ENCODE data around the gene MAB21L3.

Gene MAB21L3

GRCh38 chr1:116110567-116111523 is at the start of gene MAB21L3:
TSS of gene MAB21L3 (plus strand) at chr1:116111399. CDS start at chr1:116112616, 1,217 bp downstream.
- DNase-seq (ENCODE audit: low read depth in 2 of 2) = no peak

DNA sequence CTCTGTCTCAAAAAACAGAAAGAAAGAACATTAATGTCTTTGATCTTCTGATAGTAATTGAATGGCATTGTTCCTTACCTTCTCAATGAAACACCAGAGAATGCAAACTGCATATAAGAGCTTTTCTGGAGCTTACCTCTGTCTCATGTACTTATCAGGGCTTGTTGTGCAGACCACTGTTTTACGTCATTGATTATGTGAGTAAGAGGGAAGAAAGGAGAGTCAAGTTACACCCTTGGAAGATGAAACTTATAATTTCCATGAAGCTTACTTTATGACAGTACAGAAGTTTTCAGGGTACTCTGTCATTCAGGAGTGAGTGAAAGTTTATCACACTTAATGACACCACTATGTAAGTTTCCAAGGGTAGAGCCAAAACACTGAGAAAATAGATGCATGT is 49.0 kb upstream of the MAB21L3 start:
- no peak for DNase-seq (ENCODE audit: low read depth in 2 of 2)

GRCh38 chr1:116064616-116065015 is 46.6 kb upstream of the MAB21L3 start:
- DNase-seq (ENCODE audit: low read depth in 2 of 2) = no peak

GRCh38 chr1:116066868-116067565 is 44.2 kb upstream of the MAB21L3 start:
- no peak for DNase-seq (ENCODE audit: low read depth in 2 of 2)

DNA sequence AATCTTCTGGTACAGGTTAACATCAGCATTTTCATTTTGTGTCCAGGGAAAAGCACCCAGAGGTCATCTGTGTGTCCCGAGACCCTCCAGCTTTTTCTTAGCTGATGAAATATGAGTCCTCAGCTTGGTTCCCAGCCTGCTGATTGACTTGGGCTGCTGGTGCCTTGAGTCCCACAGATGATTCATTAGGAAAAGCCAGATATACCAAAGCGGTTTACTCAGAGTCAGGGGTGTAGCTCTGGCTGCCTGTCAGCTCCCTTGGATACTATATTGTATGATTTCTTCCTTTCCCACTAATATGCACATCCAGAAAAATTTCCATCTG is 43.7 kb upstream of the MAB21L3 start:
- no peak for DNase-seq (ENCODE audit: low read depth in 2 of 2)

- no peak for DNase-seq (ENCODE audit: low read depth in 2 of 2)
Measured at GRCh38 chr1:116075575-116075974, 35.6 kb upstream of the MAB21L3 start.

- no peak for DNase-seq (ENCODE audit: low read depth in 2 of 2)
Measured at GRCh38 chr1:116075990-116076389, 35.2 kb upstream of the MAB21L3 start.

- no peak for DNase-seq (ENCODE audit: low read depth in 2 of 2)
Measured at GRCh38 chr1:116076831-116077230, 34.4 kb upstream of the MAB21L3 start.

GRCh38 chr1:116078699-116079223 is 32.4 kb upstream of the MAB21L3 start:
- no peak for DNase-seq (ENCODE audit: low read depth in 2 of 2)

DNA sequence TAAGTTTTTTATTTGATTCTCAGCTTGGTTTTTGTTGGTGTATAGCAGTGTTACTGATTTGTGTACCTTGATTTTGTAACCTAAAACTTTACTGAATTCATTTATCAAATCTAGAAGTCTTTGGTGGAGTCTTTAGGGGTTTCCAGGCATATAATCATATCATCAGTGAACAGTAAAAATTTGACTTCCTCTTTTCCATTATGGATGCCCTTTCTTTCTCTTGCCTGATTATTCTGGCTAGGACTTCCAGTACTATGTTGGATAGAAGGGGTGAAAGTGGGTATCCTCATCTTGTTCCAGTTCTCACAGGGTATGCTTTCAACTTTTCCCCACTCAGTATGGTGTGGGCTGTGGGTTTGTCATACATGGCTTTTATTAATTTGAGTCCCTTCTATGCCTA is 23.6 kb upstream of the MAB21L3 start:
- DNase-seq (ENCODE audit: low read depth in 2 of 2) = no peak

DNA sequence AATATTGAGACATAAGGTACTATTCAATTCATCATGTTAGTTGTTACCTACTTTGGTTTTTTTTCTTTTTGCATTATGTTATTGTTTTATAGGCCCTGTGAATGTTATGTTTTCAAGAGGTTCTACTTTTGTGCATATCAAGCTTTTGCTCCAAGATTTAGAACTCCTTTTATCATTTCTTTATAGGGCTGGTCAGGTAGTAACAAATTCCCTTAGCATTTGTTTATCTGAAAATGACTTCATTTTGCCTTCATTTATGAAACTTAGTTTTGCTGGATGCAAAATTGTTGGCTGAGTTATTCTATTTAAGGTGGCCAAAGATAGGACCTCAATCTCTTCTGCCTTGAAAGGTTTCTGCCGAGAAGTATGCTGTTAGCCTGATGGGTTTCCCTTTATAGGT is 21.3 kb upstream of the MAB21L3 start:
- no peak for DNase-seq (ENCODE audit: low read depth in 2 of 2)

DNA sequence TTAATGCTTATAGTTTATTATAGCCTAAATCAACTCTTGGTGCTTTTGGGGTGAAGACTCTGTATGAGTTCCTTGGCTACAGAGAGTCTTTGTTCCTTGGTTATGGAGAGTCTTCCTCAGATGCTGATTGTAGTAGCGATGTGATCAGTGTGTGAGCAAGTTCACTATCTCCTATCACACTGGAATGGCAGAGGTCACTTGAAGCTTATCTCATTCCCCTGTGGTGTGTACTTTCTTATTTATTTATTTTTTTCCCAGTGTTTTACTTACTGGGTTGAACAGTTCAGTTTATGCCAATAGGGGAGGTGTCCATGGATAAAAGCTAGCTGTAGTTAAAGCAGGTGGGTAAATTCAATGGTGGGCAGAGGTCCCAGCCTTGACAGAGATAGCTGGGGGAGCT is 20.1 kb upstream of the MAB21L3 start:
- no peak for DNase-seq (ENCODE audit: low read depth in 2 of 2)

DNA sequence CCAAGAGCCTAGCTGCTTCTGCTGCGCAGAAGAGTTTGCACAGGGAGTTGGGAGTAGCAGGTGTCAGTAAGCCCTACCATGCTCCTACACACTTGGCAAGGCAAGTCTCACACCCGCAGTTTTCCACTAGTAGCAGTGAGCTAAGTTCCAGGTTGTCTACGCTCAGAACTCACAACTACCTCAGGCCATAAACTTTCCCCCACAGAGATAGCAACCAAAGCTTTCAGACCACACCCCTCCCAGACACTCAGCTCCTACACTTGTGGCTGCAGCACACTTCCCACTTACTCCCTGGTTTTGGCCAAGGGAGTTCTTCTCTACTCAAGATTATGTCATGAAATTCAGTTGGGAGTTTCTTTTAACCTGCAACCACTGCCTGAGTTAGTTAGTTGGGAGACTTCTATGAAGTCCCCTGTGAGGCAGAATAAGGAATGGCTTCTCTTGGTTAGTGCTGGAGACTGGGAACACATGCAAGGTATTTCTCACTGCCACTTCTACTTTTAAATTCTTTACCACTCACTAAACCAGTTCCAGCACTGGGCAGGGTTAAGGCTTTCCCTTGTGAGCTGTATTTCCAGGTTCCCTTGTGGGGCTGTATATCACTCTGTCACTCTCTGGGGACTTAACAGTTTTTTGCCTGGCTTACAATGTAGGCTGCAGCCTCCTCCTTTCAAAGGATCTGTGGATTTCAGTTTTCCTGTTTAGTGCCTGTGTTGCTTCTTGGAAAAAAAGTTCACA is 18.3 kb upstream of the MAB21L3 start:
- DNase-seq (ENCODE audit: low read depth in 2 of 2) = no peak

GRCh38 chr1:116095027-116095426 is 16.2 kb upstream of the MAB21L3 start:
- DNase-seq (ENCODE audit: low read depth in 2 of 2) = no peak

DNA sequence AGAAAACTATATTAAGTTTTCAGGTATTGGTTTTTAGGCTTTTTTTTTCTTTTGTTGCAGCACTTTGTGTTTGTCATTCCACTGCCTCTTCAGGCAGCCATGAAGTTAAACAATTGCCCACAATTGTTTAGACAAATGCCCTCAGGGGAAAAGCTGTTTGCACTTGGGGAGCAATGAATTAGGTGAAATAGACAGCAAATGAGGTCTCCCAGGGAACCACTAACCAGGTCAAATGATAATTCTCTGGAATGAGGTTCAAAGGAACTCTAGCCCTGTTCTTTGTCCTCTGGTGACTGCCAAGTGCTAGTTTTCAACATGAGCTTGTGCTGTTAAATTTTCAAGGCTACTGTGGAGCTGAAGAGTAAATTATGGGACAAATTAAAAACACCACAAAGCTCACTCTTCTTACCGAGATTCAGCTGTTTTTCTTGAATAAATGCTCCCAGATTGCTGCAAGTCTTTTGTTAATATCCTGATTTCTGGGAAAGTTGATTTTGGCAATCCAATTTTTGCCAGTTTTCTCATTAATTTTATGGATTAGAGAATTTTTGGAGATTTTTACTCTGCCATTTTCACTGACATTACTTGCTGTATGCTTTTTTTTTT is 15.1 kb upstream of the MAB21L3 start:
- DNase-seq (ENCODE audit: low read depth in 2 of 2) = no peak

DNA sequence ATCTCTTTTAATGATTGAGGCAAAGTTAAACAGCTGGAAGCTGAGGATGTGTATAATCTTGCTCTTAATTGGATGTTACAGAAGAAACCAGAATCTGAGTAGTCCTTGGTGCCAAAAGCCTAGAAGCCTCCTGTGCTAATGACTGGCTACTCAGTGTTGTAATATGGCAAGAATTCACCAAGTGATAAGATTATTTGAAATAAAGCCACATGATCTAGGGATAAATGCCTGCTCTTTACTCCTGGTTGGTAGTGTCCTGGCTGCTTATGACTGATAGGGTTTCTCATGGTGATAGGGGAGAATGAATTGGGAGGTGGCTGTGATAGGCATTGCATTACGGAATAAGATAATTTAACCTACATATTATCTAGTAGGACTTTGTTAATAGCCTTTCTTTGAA is 13.6 kb upstream of the MAB21L3 start:
- no peak for DNase-seq (ENCODE audit: low read depth in 2 of 2)

- DNase-seq (ENCODE audit: low read depth in 2 of 2) = no peak
Measured at GRCh38 chr1:116099379-116099778, 11.8 kb upstream of the MAB21L3 start.

- DNase-seq (ENCODE audit: low read depth in 2 of 2) = no peak
Measured at GRCh38 chr1:116099919-116100318, 11.3 kb upstream of the MAB21L3 start.

- no peak for DNase-seq (ENCODE audit: low read depth in 2 of 2)
Measured at GRCh38 chr1:116104667-116105066, 6.5 kb upstream of the MAB21L3 start.

DNA sequence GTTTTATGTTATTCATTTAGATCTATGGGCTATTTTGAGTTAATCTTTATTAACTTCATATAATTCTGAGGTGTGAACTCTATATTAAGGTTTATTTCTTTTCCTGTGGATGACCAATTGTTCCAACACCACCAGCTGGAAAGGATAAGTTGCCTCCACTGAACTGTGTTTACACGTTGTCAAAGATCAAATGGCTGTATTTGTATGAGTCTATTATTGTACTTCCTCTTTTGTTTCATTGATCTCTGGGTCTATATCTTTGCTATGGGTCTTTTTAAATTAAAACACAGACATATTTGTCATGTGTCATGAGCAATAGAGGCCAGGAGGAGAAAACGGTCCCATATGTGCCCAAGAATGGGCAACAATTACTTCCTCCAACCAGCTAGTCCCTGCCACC is 5.2 kb upstream of the MAB21L3 start:
- DNase-seq (ENCODE audit: low read depth in 2 of 2) = no peak

GRCh38 chr1:116106646-116107045 is 4.6 kb upstream of the MAB21L3 start:
- no peak for DNase-seq (ENCODE audit: low read depth in 2 of 2)

DNA sequence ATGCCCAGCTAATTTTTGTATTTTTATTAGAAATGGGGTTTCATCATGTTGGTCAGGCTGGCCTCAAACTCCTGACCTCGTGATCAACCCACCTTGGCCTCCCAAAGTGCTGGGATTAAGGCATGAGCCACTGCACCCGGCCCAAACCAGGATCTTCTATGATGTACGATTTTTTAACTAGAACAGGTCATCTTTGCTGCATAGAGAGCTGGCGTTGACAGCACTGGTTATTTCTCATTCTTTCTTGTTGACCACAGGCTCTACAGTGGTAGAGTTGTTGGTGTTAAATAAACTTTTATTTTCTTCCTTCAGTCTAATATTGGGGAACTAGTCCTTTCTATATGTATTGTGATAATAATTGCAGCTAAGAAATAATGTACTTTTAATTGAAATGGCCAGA is 3.8 kb upstream of the MAB21L3 start:
- no peak for DNase-seq (ENCODE audit: low read depth in 2 of 2)
